NCI-H526 (cell line): ENCODE data around the gene SPANXN4.

Experiments used
- DNase-seq, 2 experiments: peaks; one replicate each; lab custom pipeline; 2025; lab: John Stamatoyannopoulos, UW

Gene SPANXN4

GRCh38 chrX:143025628-143026027 is at the start of gene SPANXN4:
TSS of gene SPANXN4 (plus strand) at chrX:143025928. CDS start at chrX:143026015, 87 bp downstream.
- no peak for DNase-seq

DNA sequence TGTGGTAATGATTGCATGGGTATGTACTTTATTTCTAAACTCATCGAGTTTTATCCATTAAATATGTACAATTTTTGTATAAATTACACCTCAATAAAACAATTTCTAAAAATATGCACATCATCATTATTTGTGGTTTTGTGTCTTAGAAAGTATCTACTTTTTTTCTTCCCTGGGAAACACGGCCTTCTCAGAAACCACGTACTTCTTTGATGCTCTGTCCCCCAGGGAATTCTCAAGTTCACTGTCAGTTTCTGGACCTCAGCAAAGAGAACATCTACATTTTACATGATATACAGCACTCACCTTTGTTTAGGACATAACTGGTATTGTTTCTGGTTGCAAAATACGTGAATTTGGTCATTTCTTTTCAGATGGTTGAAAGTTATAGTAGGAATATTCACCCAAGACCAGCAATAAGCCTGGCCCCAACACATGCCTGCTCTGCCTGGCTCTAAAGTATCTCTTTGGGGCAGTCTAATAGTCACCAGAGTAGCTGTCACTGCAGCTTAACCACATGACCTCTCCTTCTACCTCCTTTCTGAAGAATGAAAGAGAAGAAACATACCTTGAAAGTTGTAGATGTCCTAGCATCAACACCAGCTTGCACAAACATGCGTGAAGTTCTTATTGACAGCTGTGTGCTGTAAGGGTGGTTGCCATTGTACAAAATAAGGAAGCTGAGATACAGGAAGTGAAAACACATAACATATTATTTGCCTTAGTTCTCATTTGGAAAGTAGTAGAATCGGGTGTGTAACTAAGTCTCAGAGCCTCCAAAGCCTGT is 48.4 kb upstream of the SPANXN4 start:
- no peak for DNase-seq

DNA sequence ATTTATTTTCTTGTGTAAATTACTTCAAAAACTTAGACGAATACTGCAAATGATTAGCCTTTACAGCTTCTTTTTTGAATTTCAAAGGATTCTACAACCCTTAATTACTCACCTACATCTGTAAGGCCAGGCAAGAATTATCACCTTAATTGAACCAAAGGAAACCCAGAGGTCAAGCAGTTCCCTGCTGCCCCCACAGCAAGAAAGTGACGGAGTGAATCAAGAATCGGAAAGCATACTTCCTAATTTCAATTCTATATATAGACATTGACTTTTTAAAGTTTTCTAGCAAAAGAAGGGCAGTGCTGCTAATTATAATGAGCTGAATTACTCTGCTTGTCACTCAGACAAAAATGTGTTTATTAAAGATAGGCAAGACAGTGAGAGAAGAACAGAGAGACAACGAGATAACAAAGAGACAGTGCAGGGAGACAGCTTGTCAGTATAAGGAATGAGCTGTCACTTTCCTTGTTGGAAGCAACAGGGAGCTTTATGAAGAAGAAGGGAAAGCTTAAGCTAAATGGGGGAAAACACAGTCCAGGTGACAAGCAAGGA is 47.5 kb upstream of the SPANXN4 start:
- no peak for DNase-seq

DNA sequence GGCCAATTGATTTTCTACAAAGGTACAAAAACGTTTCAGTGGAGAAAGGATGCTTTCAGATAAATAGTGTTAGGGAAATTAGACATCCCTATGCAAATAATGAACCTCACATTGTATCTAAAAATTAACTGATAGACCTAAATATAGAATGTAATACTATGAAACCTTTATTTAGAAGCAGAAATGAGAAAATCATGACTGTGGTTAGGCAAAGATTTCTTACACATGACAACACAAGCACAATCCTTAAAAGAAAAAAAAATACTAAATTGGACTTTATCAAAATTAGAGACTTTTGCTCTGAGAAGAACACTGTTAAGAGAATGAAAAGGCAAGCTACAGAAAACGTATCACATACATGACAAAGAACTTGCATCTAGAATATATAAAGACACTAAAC is 43.0 kb upstream of the SPANXN4 start:
- DNase-seq = no peak

GRCh38 chrX:142994988-142995387 is 30.7 kb upstream of the SPANXN4 start:
- no peak for DNase-seq

- DNase-seq = no peak
Measured at GRCh38 chrX:142998447-142999198, 27.1 kb upstream of the SPANXN4 start.

- DNase-seq = no peak
Measured at GRCh38 chrX:142999199-142999701, 26.5 kb upstream of the SPANXN4 start.

GRCh38 chrX:143002206-143002605 is 23.5 kb upstream of the SPANXN4 start:
- no peak for DNase-seq

DNA sequence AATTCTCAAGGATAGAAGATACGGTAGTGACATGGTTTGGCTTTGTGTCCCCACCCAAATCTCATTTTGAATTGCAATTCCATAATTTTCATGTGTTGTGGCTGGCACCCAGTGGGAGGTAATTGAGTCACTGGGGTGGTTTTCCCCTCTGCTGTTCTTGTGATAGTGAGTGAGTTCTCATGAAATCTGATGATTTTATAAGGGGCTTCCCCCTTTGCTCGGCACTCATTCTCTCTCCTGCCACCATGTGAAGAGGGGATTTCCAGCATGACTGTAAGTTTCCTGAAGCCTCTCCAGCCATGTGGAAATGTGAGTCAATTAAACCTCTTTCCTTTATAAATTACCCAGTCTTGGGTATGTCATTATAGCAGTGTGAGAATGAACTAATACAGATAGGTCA is 8.5 kb upstream of the SPANXN4 start:
- DNase-seq = no peak

DNA sequence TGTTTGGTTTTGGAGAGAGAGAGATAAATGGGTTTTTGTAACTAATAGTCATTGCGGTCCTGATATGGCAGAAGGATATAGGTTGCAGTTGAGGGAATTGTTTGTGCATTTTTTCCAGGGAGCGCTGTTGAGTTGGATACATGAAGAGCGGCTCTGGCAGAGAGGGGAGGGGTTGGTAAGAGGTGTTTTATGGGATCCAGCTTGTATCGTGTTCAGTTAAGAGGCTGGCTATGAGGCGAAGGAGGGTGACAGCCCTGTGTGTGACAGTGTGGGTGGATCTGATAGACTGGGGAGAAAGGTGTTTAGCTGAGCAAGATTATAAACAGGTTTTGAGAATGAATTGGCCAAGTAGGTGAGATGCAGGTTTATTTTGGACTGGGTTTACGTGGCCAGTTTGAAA is 1.5 kb downstream of the SPANXN4 start:
- DNase-seq = no peak

- DNase-seq = no peak
Measured at GRCh38 chrX:143047511-143047910, 21.8 kb downstream of the SPANXN4 start.

DNA sequence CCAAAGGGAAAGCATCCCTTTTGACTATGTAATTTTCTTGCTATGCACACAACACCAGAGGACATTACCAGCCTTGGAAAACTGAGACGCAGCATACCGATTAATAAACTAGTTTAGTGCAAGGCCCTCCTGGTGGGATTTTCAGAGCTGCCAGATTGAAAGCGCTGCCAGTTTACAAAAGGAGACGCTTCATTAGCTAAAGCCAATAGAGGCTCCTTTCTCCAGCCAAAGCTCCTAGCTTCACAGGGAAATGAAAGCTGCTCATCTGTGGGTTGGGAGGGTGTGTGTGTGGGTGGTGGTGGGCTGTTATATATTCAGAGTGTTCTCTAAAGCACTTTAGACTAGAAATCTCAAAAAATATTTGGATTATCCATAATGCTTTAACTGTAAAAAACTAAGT is 32.4 kb downstream of the SPANXN4 start:
- no peak for DNase-seq

DNA sequence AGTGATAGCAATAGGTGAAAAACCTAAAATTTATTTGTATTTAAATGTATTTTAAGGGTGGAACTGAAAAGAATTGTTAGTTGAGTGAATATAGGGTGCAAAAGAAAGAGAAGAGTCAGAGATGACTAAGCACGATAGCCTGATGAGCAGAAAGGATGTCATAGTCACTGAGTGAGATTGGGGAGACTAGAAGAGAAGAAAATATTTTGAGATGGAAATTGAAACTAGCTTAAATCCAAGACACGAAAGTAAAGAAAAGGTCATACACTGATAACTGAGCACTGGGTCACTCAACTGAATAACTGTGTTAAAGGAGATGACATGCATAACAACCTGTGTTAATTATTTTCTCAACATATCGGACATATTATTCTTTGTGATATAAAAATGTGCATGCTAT is 55.5 kb downstream of the SPANXN4 start:
- no peak for DNase-seq

- DNase-seq = no peak
Measured at GRCh38 chrX:143082537-143082936, 56.8 kb downstream of the SPANXN4 start.
